HepG2 (cell line): ENCODE data around the gene TRIAP1. TPM values are rescaled to one million over a fixed set of nuclear protein-coding genes. Genes with fewer than 3 reads are reported as not detected.

Source experiments
- ATM ChIP-seq: fragments of 450-650 bp; IDR thresholded peaks from 2 replicates; pipeline ENCODE4 v1.7.1; 2017; ENCODE audit warnings: mild to moderate bottlenecking, borderline replicate concordance
- ATRX ChIP-seq: sonication (generic); formaldehyde crosslinking; IDR thresholded peaks from 2 replicates; pipeline ENCODE4 v1.4.0; 2020; ENCODE audit warnings: missing genetic modification reagents, borderline replicate concordance
- RELA ChIP-seq: sonication (generic); formaldehyde crosslinking; IDR thresholded peaks from 2 replicates; pipeline ENCODE4 v1.4.0; 2020; ENCODE audit warnings: missing genetic modification reagents
- TARDBP ChIP-seq: sonication (generic); formaldehyde crosslinking; IDR thresholded peaks from 2 replicates; pipeline ENCODE4 v1.8.0; 2022; ENCODE audit warnings: mild to moderate bottlenecking, missing genetic modification reagents
- ZFP62 ChIP-seq: sonication (generic); formaldehyde crosslinking; IDR thresholded peaks from 2 replicates; pipeline ENCODE4 v1.4.0; 2020; ENCODE audit warnings: missing genetic modification reagents
- ZKSCAN8 ChIP-seq: IDR thresholded peaks from 2 replicates; pipeline ENCODE4 v1.6.1; 2016; ENCODE audit warnings: borderline replicate concordance, missing genetic modification reagents, missing compliant biosample characterization
- ZNF205 ChIP-seq: IDR thresholded peaks from 2 replicates; pipeline ENCODE4 v1.6.1; 2018; ENCODE audit warnings: missing biosample characterization, missing genetic modification reagents
- polyA plus RNA-seq, 8 experiments: library from polyadenylated mRNA; depleted of rRNA in 3 of 8; stranded (reverse) in 7 of 8; unstranded in 1 of 8; fragments of >200 nt; fragmentation: Illumina TruSeq in 4 of 8; extraction: Trizol in 4 of 8; gene quantifications; 2 replicates each; pipeline versions ENCODE4 v1.2.1 to v1.2.3, GENCODE V29; 2011 to 2016; ENCODE audit warnings: low read depth in 4 of 8, missing spikeins in 1 of 8, mixed read lengths in 1 of 8; ENCODE audit not compliant: insufficient read depth in 1 of 8
- total RNA-seq, 5 experiments: library from RNA; depleted of rRNA; stranded (reverse); fragments of >200 nt; fragmentation: Illumina TruSeq; extraction: Trizol; gene quantifications; 2 replicates each; pipeline ENCODE4 v1.2.3, GENCODE V29; 2016; ENCODE audit warnings: low read depth in 1 of 5
- TF ChIP-seq, protein P1 (sequence below): sonication (generic); formaldehyde crosslinking; IDR thresholded peaks from 2 replicates; pipeline ENCODE4 v1.5.0; 2020; ENCODE audit warnings: missing genetic modification reagents, mild to moderate bottlenecking, borderline replicate concordance
- TF ChIP-seq, protein P2 (sequence below): sonication (generic); formaldehyde crosslinking; IDR thresholded peaks from 2 replicates; pipeline ENCODE4 v1.4.0; 2020; ENCODE audit warnings: missing genetic modification reagents
- TF ChIP-seq, protein P3 (sequence below): IDR thresholded peaks from 2 replicates; pipeline ENCODE4 v1.6.1; 2018; ENCODE audit warnings: missing genetic modification reagents
- TF ChIP-seq, protein P4 (sequence below): sonication (generic); formaldehyde crosslinking; IDR thresholded peaks from 2 replicates; pipeline ENCODE4 v1.8.1; 2023; ENCODE audit warnings: missing genetic modification reagents, mild to moderate bottlenecking, borderline replicate concordance
- TF ChIP-seq, protein P5 (sequence below): sonication (generic); formaldehyde crosslinking; IDR thresholded peaks from 2 replicates; pipeline ENCODE4 v1.5.0; 2020; ENCODE audit warnings: mild to moderate bottlenecking, missing genetic modification reagents, moderate library complexity
- TF ChIP-seq, protein P6 (sequence below): IDR thresholded peaks from 2 replicates; pipeline ENCODE4 v1.6.1; 2016; ENCODE audit warnings: low read depth
- TF ChIP-seq, protein P7 (sequence below): sonication (generic); formaldehyde crosslinking; IDR thresholded peaks from 2 replicates; pipeline ENCODE4 v1.4.0; 2020; ENCODE audit warnings: mild to moderate bottlenecking, missing genetic modification reagents

TRIAP1 gene
- total and polyA plus RNA-seq, 2 of the 13 experiments (the other 11 are each of a cell fraction or from before 2014, with no cell fraction given): 55.0 to 117 TPM

DNA sequence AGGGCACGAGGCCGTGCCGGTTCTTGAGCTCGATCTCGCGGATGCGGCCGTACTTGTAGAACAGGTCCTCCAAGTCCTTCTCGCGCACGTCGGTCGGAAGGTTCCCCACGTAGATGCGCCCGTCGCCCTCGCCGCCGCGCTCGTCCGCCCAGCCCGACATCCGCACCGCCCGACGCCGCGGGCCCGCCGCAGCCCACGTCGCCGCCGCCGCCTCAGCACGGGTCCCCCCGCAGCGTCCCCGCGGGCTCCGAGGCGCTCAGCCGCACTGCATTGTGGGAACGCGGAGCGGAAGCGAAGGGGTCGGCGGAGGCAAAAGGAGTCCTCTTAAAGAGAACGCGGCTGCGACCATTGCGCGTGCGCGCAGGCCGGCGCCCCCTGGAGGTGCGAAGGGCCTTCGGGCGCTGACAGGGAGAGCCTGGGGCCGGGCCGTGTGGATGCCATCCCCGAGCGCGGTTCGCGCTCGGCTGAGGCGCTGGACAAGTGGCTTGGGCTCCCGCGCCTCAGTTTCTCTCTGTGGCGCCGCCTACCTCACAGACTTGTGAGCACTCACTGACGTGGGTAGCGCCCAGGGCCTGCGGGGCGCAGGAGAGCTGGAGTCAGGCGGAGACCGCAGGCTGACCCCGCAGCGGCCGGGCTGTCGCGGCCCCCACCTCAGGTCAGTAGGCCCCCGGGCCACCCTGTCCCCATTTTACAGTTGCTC lies 23.4 kb upstream of the TRIAP1 start, which contains the start of gene SRSF9 (continued):
- TF ChIP-seq, protein P1, sequence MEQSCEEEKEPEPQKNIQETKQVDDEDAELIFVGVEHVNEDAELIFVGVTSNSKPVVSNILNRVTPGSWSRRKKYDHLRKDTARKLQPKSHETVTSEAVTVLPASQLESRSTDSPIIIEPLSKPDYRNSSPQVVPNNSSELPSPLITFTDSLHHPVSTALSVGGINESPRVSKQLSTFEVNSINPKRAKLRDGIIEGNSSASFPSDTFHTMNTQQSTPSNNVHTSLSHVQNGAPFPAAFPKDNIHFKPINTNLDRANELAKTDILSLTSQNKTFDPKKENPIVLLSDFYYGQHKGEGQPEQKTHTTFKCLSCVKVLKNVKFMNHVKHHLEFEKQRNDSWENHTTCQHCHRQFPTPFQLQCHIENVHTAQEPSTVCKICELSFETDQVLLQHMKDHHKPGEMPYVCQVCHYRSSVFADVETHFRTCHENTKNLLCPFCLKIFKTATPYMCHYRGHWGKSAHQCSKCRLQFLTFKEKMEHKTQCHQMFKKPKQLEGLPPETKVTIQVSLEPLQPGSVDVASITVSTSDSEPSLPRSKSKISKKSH (CRISPR knock-in tag): no peak; the same call in 1 of the 2 replicates
- TF ChIP-seq, protein P2, sequence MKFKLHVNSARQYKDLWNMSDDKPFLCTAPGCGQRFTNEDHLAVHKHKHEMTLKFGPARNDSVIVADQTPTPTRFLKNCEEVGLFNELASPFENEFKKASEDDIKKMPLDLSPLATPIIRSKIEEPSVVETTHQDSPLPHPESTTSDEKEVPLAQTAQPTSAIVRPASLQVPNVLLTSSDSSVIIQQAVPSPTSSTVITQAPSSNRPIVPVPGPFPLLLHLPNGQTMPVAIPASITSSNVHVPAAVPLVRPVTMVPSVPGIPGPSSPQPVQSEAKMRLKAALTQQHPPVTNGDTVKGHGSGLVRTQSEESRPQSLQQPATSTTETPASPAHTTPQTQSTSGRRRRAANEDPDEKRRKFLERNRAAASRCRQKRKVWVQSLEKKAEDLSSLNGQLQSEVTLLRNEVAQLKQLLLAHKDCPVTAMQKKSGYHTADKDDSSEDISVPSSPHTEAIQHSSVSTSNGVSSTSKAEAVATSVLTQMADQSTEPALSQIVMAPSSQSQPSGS (CRISPR knock-in tag): peak; percentile 62; the same call in 1 of the 2 replicates
- TF ChIP-seq ATM (no peak), ZKSCAN8 (CRISPR knock-in tag) (no peak), ATRX (CRISPR knock-in tag) (no peak), ZFP62 (CRISPR knock-in tag) (no peak), ZNF205 (peak; percentile 33; the same call in 1 of the 2 replicates), TARDBP (CRISPR knock-in tag) (peak; percentile 74; the same call in 1 of the 2 replicates), RELA (CRISPR knock-in tag) (no peak)
- TF ChIP-seq, protein P3, sequence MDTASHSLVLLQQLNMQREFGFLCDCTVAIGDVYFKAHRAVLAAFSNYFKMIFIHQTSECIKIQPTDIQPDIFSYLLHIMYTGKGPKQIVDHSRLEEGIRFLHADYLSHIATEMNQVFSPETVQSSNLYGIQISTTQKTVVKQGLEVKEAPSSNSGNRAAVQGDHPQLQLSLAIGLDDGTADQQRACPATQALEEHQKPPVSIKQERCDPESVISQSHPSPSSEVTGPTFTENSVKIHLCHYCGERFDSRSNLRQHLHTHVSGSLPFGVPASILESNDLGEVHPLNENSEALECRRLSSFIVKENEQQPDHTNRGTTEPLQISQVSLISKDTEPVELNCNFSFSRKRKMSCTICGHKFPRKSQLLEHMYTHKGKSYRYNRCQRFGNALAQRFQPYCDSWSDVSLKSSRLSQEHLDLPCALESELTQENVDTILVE: peak; percentile 71; the same call in 1 of the 2 replicates
- TF ChIP-seq, protein P4, sequence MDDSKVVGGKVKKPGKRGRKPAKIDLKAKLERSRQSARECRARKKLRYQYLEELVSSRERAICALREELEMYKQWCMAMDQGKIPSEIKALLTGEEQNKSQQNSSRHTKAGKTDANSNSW: no peak; the same call in 1 of the 2 replicates
- TF ChIP-seq, protein P5, sequence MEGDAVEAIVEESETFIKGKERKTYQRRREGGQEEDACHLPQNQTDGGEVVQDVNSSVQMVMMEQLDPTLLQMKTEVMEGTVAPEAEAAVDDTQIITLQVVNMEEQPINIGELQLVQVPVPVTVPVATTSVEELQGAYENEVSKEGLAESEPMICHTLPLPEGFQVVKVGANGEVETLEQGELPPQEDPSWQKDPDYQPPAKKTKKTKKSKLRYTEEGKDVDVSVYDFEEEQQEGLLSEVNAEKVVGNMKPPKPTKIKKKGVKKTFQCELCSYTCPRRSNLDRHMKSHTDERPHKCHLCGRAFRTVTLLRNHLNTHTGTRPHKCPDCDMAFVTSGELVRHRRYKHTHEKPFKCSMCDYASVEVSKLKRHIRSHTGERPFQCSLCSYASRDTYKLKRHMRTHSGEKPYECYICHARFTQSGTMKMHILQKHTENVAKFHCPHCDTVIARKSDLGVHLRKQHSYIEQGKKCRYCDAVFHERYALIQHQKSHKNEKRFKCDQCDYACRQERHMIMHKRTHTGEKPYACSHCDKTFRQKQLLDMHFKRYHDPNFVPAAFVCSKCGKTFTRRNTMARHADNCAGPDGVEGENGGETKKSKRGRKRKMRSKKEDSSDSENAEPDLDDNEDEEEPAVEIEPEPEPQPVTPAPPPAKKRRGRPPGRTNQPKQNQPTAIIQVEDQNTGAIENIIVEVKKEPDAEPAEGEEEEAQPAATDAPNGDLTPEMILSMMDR (CRISPR knock-in tag): peak; percentile 96
- TF ChIP-seq, protein P6, sequence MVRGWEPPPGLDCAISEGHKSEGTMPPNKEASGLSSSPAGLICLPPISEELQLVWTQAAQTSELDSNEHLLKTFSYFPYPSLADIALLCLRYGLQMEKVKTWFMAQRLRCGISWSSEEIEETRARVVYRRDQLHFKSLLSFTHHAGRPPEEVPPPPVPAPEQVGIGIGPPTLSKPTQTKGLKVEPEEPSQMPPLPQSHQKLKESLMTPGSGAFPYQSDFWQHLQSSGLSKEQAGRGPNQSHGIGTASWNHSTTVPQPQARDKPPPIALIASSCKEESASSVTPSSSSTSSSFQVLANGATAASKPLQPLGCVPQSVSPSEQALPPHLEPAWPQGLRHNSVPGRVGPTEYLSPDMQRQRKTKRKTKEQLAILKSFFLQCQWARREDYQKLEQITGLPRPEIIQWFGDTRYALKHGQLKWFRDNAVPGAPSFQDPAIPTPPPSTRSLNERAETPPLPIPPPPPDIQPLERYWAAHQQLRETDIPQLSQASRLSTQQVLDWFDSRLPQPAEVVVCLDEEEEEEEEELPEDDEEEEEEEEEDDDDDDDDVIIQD (CRISPR knock-in tag): 0 out of 2 replicates have a peak, but pooled peaks have one; percentile 23
- TF ChIP-seq, protein P7, sequence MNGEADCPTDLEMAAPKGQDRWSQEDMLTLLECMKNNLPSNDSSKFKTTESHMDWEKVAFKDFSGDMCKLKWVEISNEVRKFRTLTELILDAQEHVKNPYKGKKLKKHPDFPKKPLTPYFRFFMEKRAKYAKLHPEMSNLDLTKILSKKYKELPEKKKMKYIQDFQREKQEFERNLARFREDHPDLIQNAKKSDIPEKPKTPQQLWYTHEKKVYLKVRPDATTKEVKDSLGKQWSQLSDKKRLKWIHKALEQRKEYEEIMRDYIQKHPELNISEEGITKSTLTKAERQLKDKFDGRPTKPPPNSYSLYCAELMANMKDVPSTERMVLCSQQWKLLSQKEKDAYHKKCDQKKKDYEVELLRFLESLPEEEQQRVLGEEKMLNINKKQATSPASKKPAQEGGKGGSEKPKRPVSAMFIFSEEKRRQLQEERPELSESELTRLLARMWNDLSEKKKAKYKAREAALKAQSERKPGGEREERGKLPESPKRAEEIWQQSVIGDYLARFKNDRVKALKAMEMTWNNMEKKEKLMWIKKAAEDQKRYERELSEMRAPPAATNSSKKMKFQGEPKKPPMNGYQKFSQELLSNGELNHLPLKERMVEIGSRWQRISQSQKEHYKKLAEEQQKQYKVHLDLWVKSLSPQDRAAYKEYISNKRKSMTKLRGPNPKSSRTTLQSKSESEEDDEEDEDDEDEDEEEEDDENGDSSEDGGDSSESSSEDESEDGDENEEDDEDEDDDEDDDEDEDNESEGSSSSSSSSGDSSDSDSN: peak; percentile 89
